HFFc6 (cell line): ENCODE measurements around the gene STEAP3. TPM values are rescaled to one million over a fixed set of nuclear protein-coding genes. Genes with fewer than 3 reads are reported as not detected.

Source experiments
- DNase-seq: peaks from one replicate; pipeline ENCODE4 v3.0.0-alpha.2; 2018
- H3K27ac Mint-ChIP-seq: 2 replicates; pipeline ENCODE4 v1.8.0; 2020; ENCODE audit warnings: mild to moderate bottlenecking, mixed read lengths
- H3K27me3 Mint-ChIP-seq: 2 replicates; pipeline ENCODE4 v1.8.0; 2021; ENCODE audit warnings: mild to moderate bottlenecking, moderate library complexity, mixed read lengths; ENCODE audit not compliant: insufficient read depth
- H3K36me3 Mint-ChIP-seq: 2 replicates; pipeline ENCODE4 v1.8.0; 2021; ENCODE audit warnings: low read depth, mixed read lengths
- H3K4me1 Mint-ChIP-seq: 2 replicates; pipeline ENCODE4 v1.8.0; 2020; ENCODE audit warnings: low read depth, mixed read lengths
- H3K4me3 Mint-ChIP-seq: 2 replicates; pipeline ENCODE4 v1.8.0; 2020; ENCODE audit warnings: mild to moderate bottlenecking, moderate library complexity, mixed read lengths
- H3K9me3 Mint-ChIP-seq: 2 replicates; pipeline ENCODE4 v1.8.0; 2020; ENCODE audit warnings: mild to moderate bottlenecking, mixed read lengths
- total RNA-seq, 6 experiments: library from RNA; stranded (reverse); fragmentation: NEBNext Ultra II Directional; extraction: Animal tissue kit (Norgen Biotek cat#: 25700); gene quantifications; 2 replicates in 1 of 6; 3 replicates in 5 of 6; pipeline ENCODE4 v1.2.3, GENCODE V29; 2021
- TF ChIP-seq, protein P1 (sequence below): fragments of 200-600 bp; sonication (generic); IDR thresholded peaks from 2 replicates; pipeline ENCODE4 v1.5.0; 2021; ENCODE audit warnings: antibody characterized with exemption, mild to moderate bottlenecking

The STEAP3 gene
- total RNA-seq, 6 experiments from 2014 or later = 20.7 to 37.3 (median 30.9) TPM

DNA sequence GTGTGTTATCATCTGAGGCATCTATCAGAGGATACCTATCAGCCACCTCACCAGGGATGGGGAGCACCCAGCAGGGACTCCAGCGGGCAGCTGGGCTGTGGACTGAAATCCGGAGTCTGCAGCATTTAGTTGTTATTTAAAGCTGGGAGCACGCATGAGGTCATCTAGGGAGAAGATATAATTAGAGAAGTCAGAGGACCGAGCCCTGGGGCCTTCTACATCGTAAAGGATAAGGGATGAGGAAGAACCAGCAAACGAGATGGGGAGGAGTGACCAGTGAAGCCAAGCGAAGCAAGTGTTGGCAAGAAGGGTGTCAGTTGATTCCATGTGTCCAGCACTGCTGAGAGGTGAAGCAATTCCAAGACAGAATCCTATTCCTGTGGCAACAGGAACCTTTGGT, 70.3 kb downstream of the STEAP3 start:
- H3K9me3 Mint-ChIP-seq = no peaks in the 10 kb centered on the region
- peaks cover 6% of the 10 kb centered on the region; the same call in 1 of the 2 replicates for H3K4me1 Mint-ChIP-seq

DNA sequence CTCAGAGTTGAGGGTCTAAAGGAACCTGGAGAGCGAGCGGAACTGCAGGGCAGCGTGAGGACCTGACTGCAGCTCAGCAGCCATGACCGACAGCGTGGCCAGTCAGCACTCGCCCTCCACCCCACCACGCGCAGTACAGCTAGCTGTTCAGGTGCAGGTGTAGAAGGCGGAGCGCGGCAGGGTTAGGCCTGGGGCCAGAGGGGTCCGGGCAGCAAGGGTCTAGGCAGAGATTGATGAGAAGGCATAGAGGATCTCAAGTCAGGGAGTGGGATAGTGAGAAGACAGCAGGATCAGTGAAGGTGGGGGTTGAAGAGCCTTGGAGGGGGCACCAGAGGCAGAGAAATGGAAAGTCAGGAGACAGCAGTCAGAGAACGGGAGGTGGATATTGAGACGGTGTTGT, 71.0 kb downstream of the STEAP3 start:
- no peaks in the 10 kb centered on the region for H3K36me3 Mint-ChIP-seq
- no peak overlapping the region for H3K27ac Mint-ChIP-seq
- no peak overlapping the region for H3K4me3 Mint-ChIP-seq
- no peak for DNase-seq
- TF ChIP-seq, protein P1, sequence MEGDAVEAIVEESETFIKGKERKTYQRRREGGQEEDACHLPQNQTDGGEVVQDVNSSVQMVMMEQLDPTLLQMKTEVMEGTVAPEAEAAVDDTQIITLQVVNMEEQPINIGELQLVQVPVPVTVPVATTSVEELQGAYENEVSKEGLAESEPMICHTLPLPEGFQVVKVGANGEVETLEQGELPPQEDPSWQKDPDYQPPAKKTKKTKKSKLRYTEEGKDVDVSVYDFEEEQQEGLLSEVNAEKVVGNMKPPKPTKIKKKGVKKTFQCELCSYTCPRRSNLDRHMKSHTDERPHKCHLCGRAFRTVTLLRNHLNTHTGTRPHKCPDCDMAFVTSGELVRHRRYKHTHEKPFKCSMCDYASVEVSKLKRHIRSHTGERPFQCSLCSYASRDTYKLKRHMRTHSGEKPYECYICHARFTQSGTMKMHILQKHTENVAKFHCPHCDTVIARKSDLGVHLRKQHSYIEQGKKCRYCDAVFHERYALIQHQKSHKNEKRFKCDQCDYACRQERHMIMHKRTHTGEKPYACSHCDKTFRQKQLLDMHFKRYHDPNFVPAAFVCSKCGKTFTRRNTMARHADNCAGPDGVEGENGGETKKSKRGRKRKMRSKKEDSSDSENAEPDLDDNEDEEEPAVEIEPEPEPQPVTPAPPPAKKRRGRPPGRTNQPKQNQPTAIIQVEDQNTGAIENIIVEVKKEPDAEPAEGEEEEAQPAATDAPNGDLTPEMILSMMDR = no peak
- peaks cover 7% of the 10 kb centered on the region; the same call in 1 of the 2 replicates for H3K27me3 Mint-ChIP-seq
- H3K9me3 Mint-ChIP-seq = no peaks in the 10 kb centered on the region
- H3K4me1 Mint-ChIP-seq = peaks cover 6% of the 10 kb centered on the region; the same call in 1 of the 2 replicates

More for the DNA sequence above, 70.3 kb downstream of the STEAP3 start:
- no peak overlapping the region for H3K4me3 Mint-ChIP-seq
- peaks cover 7% of the 10 kb centered on the region; the same call in 1 of the 2 replicates for H3K27me3 Mint-ChIP-seq
- no peak overlapping the region for H3K27ac Mint-ChIP-seq
- no peaks in the 10 kb centered on the region for H3K36me3 Mint-ChIP-seq
- TF ChIP-seq, protein P1 = no peak
- DNase-seq = no peak

DNA sequence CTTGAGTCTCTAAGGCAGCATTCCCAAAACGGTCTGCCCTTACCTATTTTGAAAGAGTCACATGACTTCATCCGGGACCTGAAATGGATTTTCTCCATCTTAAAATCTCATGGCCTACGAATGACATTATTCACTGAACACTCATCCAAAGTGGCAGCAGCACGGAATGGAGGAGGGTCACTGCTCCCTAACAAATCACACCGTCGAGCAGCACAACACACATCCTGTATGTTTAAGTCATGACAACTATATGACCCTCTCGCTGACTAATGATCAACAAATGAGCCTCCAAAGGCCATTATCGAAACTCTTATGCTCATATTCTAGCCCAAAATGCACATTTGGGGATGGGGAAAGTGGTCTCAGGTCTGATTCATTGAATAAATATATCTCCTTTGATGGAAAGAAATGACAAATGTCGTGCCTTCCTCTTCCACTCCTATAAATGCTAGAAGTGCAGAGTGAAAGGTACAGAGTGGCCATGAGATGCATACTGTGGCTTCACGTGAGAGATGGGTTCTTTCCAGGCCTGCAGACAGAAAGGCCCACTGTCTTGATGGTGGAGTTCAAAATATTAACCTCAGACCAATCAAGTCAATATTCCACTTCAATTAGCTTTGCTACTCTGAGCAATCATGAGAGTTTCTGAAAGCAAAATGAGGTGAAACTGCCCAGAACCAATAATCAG, 72.2 kb downstream of the STEAP3 start:
- DNase-seq = no peak
- H3K27ac Mint-ChIP-seq = no peak overlapping the region
- no peaks in the 10 kb centered on the region for H3K9me3 Mint-ChIP-seq
- no peak overlapping the region for H3K4me3 Mint-ChIP-seq
- no peaks in the 10 kb centered on the region for H3K36me3 Mint-ChIP-seq
- TF ChIP-seq, protein P1 = no peak
- H3K27me3 Mint-ChIP-seq = peaks cover 7% of the 10 kb centered on the region; the same call in 1 of the 2 replicates
- peaks cover 6% of the 10 kb centered on the region; the same call in 1 of the 2 replicates for H3K4me1 Mint-ChIP-seq

DNA sequence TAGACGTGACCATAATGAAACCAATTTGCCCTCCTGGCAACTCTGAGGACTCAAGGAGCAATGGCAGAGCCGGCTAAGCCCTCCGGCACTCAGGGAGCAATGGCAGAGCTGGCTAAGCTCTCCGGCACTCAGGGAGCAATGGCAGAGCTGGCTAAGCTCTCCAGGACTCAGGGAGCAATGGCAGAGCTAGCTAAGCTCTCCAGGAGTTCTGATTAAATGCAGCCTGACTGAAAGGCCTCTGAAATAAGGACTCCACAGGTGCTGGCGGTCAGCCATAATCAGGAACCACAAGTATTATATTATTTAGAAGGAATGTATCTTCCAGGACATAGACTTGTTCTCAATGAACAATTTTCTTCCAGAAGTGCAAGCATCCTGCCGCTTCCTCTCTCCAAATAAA, 77.8 kb downstream of the STEAP3 start:
- no peaks in the 10 kb centered on the region for H3K4me1 Mint-ChIP-seq
- no peak for DNase-seq
- H3K36me3 Mint-ChIP-seq = no peaks in the 10 kb centered on the region
- H3K27ac Mint-ChIP-seq = no peak overlapping the region
- H3K9me3 Mint-ChIP-seq = no peaks in the 10 kb centered on the region
- H3K4me3 Mint-ChIP-seq = no peak overlapping the region
- TF ChIP-seq, protein P1 = no peak
- no peaks in the 10 kb centered on the region for H3K27me3 Mint-ChIP-seq

DNA sequence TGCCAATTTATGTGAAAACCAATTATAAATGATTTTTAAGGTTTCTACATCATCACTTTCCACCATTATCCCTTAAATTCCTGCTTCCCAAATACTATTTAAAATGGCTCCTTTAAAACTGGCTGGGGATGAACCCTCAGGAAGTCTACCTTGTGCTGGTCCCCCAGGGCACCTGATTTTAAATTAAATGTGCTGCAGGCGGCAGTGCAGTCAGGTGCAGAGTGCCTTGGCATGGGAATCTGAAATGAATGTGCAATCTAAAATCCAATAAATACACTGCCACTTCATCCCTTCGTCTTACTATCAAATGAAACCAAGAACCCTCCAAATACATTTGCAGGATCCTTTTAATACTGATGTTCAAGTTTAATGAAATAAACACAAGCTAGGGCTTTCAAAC, 81.2 kb downstream of the STEAP3 start:
- H3K9me3 Mint-ChIP-seq = no peaks in the 10 kb centered on the region
- no peaks in the 10 kb centered on the region for H3K4me1 Mint-ChIP-seq
- H3K27me3 Mint-ChIP-seq = no peaks in the 10 kb centered on the region
- H3K4me3 Mint-ChIP-seq = no peak overlapping the region
- TF ChIP-seq, protein P1 = no peak
- no peaks in the 10 kb centered on the region for H3K36me3 Mint-ChIP-seq
- H3K27ac Mint-ChIP-seq = no peak overlapping the region
- DNase-seq = no peak
